DMS53 treated with DMSO at 0.1 percent for 48 hours (cell line): ENCODE data around the gene SLC38A10.

Experiments
- DNase-seq: peaks from one replicate; lab custom pipeline; 2025; ENCODE audit not compliant: unreplicated experiment; lab: John Stamatoyannopoulos, UW

The SLC38A10 gene

DNA sequence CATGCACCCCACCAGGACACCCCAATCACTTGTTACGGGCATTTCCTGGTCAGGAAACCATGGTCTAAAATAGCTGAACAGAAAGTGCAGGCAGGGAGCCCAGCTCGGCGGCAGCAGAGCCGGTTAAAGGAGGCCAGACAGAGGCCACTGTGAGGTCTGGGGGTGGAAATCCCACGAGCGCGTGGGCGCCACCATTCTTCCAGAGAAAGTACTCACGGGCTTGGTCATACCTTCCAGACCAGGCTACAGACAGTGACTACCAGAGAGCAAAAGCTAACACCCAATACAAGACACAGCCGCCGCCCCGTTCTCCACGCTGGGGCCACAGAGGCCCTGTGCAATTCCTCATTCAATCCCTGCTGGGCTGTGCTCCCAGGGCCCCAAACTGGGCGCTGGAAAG is 84.2 kb downstream of the SLC38A10 start:
- DNase-seq, result no peak

DNA sequence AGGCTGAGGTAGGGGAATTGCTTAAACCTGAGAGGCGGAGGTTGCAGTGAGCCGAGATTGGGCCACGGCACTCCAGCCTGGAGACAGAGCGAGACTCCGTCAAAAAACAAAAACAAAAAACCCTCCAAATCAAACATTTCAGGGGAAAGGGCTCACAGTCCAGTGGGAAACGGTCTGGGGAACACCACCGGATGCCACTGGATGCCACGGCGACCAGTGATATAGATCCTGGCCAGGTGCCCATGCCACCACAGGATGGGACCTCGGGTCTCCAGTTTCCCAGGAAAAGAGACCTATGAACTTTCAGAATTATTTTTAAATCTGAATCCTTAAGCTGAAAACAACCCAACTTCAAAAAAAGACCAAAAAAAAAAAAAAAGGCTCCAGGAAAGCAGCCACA is 84.6 kb downstream of the SLC38A10 start:
- DNase-seq, result no peak

DNA sequence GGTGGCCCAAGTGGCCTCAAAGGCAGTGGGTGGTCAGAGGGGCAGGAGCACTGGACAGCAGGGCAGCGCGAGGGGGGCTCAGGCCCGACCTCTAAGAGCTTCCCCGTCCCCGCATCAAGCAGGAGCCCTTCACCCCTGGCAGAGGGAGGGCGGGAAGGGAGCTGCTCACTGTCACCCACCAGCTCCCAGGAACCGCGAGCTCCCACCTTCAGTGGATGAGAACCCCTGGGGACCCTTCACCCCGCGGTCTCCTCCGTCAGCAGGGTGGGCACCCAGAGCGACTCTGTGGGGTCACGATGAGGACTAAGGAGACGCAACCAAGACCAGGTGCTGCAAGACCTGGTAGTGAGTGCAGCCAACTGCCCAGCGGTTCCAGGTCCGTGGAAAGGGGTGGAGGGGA is 86.0 kb downstream of the SLC38A10 start:
- DNase-seq, result no peak

DNA sequence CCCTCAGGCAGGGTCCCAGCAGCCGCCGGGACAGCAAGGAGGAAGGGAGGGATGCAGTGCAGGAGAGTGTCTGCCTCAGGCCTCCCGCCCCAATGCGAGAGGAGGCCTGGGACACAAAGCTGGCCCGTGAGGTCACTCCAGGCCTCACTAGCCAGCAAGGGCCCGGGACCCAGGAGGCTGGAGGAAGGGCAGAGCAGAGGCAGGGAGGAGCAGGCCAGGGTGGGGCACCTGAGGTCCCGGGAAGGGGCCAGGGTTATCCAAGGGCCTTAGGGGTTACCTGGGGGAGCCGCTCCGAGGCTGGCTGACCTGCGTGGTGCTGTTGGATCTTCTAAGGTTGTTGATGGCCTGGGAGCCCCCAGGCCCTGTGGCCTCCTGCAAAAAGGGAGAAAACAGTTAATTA is 86.5 kb downstream of the SLC38A10 start:
- no peak for DNase-seq

DNA sequence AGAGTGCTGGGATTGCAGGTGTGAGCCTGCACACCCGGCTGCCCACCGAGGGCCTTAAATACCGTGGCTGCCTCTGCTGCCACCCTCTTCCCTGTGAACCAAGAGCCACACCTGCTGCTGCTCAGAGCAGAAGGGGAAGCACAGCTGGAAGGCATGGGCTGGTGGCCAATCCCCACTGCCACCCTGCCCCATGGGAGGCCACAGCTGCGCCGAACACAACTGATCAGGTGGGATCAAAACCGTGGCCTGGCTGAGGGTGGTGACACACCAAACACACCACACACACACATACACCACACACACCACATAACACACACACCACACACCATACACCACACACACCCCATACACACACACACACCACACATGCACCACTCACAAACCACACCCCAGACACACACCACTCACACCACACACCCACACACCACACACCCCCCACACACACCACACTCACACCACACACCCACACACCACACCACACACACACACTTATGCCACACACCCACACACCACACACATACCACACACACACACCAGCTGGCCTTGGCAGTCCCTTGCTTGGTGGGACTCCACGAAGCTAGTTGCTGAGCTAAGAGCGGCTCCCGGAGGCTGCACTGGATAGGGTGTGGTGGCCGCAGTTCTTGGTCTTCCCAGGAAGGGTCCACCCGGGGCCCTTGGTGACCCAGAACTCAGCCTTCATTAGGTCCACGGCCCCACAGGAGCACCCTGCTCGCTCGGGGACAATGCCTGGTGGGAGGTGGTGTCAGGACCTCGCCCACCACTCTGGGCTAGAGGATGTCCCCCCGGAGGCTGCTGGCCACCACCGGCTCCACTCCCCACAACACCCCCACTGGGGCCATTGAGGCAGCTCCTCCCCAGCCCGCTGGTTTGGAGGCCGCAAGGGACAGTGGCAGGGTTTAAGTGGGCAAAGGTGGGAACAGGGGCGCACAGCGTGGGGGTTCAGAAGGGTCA is 87.2 kb downstream of the SLC38A10 start:
- DNase-seq, result no peak

DNA sequence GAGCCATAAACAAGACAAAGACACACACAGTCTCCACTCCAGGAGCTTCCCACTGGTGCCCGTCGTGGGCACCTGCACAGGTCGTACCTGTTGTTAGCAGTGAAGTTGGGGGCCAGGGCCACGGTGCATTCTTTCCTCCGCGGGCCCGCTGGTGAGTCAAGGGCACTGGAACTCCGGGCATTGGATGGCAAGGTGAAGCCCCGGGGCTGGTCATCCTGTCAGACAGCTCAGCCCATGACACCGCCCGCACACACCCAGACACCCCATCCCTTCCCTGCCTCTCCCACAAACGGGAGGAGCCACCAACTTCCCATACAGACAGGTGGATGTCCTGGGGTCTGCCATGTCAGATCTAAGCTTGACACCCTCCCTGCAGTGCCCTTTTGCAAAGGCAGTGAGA is 88.5 kb downstream of the SLC38A10 start:
- DNase-seq, result no peak

DNA sequence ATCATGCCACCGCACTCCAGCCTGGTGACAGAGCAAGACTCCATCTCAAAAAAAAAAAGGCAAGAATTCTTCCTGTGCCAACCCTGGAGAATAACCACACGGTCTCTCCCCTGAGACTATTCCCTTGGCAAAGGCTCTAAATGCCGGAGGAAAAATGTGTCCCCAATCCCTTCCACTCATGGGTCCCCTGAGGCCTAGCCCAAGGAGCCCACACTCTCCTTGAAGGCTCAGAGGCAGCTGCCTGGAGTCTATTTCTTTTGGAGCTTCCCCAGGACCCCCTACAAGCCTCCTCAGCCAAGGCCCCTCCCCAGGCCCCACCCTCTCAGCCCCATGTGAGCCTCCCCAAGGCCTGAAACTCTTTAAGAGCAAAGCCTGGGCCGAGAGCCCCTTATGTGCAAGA is 88.9 kb downstream of the SLC38A10 start:
- DNase-seq, result no peak

DNA sequence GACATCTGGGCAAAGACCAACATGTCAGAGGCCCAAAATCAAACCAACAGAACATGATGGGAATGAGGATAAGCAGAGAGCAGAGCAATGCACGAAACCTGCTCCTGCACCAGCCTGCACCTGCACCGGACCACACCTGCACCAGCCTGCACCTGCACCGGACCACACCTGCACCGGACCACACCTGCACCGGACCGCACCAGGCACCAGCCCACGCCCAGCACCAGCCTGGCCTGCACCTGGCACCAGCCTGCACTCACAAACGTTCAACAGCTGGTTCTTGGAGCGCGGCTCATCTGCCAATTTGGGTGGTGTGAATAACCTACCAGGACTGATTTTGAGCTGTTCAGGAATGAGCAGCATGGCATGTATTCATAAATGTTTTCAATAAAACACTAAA is 90.5 kb downstream of the SLC38A10 start:
- DNase-seq, result no peak

DNA sequence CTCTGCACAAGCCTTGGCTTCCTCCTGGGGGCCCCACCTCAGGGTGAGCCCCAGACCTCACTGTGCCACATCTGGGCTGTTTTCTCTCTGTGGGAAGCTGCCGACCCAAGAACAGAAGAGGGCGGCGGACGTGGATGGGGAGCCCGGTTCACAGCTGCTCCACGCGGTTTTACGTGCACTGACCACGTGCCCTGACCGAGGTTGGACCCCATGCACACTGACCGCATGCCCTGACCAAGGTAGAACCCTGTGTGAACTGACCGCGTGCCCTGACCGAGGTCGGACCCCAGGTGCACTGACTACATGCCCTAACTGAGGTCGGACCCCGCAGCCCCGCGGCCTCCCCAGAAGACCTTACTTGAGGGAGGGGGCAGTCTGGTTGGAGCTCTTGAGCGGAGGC is 92.0 kb downstream of the SLC38A10 start:
- DNase-seq, result no peak

DNA sequence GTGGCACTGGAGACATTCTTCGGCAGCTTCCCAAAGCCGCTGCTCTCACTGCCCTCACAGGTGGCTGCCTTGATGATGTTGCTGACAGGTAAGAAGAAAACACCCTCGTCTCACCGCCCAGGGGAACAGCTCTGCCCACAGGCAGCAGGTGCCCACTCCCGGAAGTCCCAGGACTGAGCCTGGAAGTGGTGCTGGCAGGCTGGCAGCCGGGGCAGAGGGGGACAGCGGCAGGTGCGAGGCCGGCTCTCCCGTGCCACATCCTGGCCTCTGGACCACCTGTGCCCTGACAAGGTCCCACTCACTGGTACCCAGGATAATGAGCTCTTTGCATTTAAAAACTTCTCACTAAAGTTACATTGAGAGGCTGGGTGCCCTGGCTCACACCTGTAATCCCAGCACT is 92.8 kb downstream of the SLC38A10 start:
- DNase-seq, result no peak

DNA sequence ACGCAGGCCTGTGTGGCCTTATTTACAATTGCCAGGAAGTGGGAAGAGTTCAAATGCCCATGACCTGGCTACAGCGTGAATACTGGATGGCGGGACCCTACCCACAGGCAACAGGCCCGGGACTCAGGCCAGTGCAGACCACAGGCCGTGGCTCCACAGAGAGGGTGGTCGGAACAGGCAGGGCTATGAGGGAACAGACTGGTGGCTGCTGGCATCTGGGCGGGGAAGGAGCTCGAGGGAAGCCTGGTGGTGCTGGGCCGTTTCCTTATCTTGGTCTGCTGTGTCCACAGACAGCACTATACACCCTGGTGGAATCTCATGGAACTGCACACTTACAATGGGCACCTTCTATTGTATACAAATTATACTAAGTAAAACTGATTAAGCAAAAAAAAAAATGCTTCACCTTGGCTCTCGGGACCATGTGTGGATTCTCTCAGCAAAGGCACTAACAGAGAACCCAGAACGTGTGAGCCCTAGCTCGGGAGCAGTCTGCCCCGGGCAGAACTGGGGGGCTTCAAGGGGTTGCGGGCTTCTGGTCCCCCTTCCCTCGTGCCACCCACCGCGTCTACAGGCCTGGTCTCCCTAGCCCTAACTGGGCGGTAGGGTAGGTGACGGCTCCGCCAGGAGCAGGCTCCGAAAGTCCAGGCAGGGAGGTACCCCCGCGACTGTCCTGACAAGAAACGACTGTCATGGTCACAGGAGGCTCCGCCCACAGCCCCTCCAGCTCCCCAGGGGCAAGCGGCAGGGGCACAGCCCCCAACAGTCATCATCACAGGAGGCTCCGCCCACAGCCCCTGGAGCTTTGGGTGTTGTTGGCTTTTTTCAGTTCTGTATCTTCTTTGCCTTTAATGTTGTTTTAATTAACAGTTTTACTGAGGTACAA is 94.2 kb downstream of the SLC38A10 start:
- peak; percentile 71 for DNase-seq

DNA sequence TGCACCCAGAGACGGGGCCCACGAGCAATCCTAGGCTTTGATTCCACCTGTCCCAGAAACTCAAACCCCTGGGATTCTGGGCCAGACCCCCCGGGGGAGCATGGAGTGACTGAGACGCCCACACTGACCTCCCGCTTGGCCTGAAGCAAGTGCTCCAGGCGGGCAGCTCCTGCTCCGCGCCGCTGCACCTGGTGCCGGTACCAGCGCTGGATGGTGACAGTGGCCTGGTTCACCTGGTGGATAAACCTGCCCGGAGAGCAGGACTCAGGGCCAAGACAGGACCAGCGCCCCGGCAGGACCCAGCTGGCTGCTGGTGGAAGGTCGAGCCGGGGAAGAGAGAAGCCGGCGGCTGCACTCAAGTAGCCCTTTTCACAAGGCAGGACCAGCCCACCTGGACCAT is 94.9 kb downstream of the SLC38A10 start:
- no peak for DNase-seq

DNA sequence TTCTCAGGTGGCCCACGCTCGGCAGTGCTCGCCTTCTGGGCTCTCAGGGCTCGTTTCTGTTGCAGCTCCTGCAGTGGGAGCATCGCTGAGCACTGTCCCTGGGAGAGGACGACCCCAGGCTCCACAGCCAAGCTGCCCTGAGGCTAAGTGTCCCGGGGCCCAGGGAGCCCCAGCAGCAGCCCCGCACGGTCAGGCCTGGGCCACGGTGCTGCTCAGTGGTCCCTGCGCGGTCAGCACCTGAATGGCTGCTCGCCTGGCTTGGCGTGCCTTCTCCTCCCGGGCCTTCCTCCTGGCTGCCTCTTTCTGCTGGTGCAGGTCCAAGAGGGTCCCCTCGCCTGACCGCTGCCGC is 95.7 kb downstream of the SLC38A10 start:
- no peak for DNase-seq

DNA sequence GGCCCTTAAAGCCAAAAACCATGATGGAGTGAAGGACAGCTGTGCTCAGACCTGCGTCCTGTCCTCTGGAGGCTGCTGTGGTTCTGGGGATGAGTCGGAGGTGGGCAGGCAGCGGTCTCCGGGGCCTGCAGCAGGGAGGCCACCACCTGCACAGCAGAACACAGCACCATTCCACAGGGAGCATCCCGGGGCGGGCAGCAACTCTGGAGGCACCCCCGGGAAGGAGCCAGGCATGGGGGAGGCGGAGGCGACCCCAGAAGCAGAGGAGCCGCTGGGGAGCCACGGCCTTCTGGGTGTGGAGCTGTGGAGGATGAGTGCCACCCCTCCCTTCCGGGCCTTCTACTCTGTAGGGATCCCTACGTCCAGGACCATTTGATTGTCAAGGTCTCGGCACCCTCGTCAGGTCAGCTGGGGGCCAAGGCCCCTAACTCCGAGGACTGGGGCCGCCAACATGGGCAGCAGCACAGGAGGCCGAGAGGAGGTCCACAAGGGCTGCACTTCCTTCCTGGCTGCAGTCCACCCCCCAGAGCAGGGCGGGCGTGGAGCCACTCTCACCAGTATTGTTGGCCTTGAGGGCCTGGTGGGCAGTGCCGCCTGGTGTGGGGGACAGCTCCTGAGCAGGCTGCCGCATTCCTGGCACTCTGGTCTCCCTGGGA is 96.2 kb downstream of the SLC38A10 start:
- DNase-seq, result no peak

DNA sequence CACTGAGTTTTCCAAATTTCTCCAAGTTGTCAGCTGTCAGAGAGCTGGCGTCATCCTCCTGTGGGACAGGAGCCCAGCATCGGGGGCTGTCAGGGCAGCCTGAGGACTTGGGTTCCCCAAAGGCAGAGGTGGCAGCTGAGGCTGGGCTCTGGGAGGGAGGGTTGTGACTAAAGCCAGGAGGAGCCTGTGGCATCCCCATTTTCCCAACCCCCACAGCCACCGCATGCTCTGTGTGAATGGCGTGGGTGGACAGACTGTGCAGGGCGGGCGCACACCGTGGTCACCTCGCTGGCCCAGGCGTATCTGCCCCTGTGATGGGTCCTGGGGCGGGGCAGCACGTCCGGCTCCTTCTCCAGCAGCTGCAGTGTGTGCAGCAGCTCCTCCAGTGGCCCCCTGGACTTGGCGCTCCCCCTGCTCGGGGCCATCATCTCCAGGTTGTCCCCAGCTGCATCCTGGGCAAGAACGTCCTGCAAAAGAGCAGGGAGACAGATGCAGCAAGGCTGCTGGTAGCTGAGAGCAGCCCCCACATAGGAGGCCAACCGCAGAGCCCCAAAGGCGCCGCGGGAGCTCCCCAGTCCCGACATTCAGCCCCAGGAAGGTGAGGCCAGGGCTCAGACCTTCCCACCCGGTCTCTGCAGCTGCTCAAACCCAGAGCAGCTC is 97.1 kb downstream of the SLC38A10 start:
- DNase-seq, result no peak

DNA sequence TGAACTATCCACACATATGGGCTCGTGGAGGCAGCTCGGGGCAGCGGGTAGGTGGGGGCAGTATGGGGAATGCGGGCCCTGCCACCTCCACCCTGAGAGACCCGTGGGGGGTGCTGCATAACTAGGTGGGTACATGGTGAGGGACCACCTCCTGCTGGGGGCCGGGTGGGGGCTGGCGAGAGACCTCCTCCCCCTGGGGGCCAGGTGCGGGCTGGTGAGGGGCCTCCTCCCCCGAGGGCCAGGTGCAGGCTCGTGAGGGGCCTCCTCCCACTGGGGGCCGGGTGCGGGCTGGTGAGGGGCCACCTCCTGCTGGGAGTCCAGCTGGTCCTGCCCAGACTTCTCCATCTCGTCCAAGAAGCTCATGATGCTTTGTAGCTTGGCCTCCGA is 97.7 kb downstream of the SLC38A10 start:
- DNase-seq, result no peak

DNA sequence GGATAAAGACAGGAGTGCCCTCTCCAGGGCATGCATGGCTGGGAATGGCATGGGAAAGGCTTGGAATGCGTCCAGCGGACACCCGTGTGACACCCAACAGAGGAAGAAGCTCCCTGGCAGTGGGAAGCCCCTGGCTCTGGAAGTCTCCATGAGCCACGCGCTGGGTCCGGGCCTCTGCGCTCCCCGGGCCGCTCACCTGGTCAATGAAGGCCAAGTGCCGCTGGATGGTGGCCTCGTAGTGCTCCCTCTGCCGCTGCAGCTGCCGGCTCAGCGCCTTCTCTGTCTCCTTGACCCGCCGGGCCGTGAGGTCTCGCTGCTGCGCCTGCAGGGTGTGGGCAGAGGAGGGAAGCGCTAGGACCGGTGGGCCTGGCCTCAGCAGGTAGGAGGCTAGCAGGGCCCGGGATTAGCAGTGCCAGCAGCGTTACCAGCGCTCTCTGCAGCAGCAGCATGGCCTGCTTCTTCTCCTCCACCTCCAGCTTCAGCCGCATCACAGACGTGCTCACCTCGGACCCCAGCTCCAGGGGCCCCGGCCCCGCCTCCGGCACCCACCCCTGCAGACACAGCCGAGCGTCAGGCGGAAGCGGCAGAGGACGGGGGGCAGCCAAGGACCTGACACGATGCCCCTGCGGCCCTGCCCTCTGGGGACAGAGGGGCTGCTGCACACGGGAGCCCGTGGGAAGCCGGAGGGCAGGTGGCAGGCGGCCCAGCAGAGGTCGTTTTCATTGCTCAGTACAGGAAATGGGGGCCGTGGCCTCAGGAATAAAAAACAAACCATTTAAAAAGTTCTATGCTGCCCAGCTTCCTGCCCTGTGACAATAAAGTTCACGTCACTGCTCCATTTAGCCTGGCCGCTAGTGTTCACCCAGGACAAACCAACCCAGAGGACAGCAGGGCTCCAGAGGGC is 98.3 kb downstream of the SLC38A10 start:
- no peak for DNase-seq

DNA sequence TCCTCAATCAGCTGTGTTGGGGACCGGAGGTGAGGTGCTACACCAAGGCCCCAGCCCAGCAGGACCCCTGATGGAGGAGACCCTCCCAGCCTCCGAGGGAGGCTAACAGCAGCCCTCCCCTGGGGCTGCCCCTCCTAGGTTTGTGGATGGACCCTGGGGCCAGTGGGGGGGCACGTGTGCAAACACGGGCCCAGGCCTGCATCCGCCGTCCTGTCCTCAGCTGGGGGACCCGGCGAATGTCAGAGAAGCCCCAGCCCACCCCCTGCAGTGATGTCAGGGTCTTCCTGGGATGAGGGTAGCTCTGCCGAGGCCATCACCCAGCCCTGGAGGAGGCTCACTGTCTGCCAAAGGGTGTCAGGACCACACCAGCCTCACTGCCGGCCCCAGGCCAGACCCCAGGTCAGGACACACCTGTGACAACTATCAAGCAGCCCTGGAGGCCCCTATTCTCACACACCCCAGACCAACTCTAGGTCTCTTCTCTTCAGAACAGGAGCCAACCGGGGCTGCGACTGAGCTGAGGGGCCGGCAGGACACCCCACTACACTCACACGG is 99.1 kb downstream of the SLC38A10 start:
- DNase-seq, result no peak
